Thoracic aorta (tissue), 2 donors: Measurements from ENCODE around the gene TAS1R3. TPM values are rescaled to one million over a fixed set of nuclear protein-coding genes. Genes with fewer than 3 reads are reported as not detected.

Experiments used
- ATAC-seq: fragments of 150-250 bp; one replicate; pipeline ENCODE4 v1.8.0; 2017; ENCODE audit warnings: low read depth; ENCODE audit not compliant: insufficient number of reproducible peaks, low FRiP score
- DNase-seq: peaks from one replicate; pipeline ENCODE4 v3.0.0-alpha.2; 2020; ENCODE audit warnings: low spot score
- H3K27ac ChIP-seq, 2 donors: fragments of 200-600 bp; sonication (generic); 1 replicate in 1 of 2; 2 replicates in 1 of 2; pipeline ENCODE4 v1.5.1; 2016; ENCODE audit warnings: mild to moderate bottlenecking in 2 of 2, moderate library complexity in 2 of 2
- H3K27me3 ChIP-seq: fragments of 200-600 bp; sonication (generic); replicated peaks from 2 replicates; pipeline ENCODE4 v1.6.0; 2016; ENCODE audit warnings: mild to moderate bottlenecking; ENCODE audit not compliant: insufficient read depth
- H3K36me3 ChIP-seq: fragments of 200-600 bp; sonication (generic); one replicate; pipeline ENCODE4 v1.5.1; 2016
- H3K4me1 ChIP-seq, 2 donors: fragments of 200-600 bp; sonication (generic); 1 replicate in 1 of 2; 2 replicates in 1 of 2; pipeline versions ENCODE4 v1.5.1 to v1.6.0; 2016; ENCODE audit warnings: low read depth in 2 of 2, mild to moderate bottlenecking in 1 of 2; ENCODE audit not compliant: control insufficient read depth in 1 of 2
- H3K4me3 ChIP-seq: fragments of 200-600 bp; sonication (generic); 2 replicates; pipeline ENCODE4 v1.5.1; 2016; ENCODE audit warnings: mild to moderate bottlenecking
- H3K9me3 ChIP-seq: fragments of 200-600 bp; sonication (generic); 2 replicates; pipeline ENCODE4 v1.5.1; 2016
- CTCF ChIP-seq: fragments of 200-600 bp; sonication (generic); IDR thresholded peaks from one replicate; pipeline ENCODE4 v1.5.1; 2019; ENCODE audit warnings: antibody characterized with exemption
- total RNA-seq, 2 donors: library from RNA; depleted of rRNA; stranded (reverse); fragments of >200 nt; gene quantifications; one replicate each; pipeline versions ENCODE4 v1.1.0 to v1.2.3, GENCODE V29; 2016

The TAS1R3 gene
- total RNA-seq, 2 donors from 2014 or later = 0.14 TPM; not detected in 1

- ATAC-seq (no peak), DNase-seq (no peak)
- H3K9me3 ChIP-seq = no peaks in the 10 kb centered on the region
- H3K27ac ChIP-seq = peak overlapping the region; percentile 22 to 99
- no peaks in the 10 kb centered on the region for H3K27me3 ChIP-seq
- TF ChIP-seq CTCF = no peak
- H3K4me1 ChIP-seq = peaks cover 24 to 60% of the 10 kb centered on the region in 2 donors
- H3K36me3 ChIP-seq = peaks cover 12% of the 10 kb centered on the region
- peak overlapping the region; percentile 87 for H3K4me3 ChIP-seq
Measured at GRCh38 chr1:1354271-1355247, 23.5 kb downstream of the TAS1R3 start.

- H3K4me3 ChIP-seq = peak overlapping the region; percentile 87
- H3K9me3 ChIP-seq = no peaks in the 10 kb centered on the region
- peak overlapping the region; percentile 22 to 99 for H3K27ac ChIP-seq
- H3K4me1 ChIP-seq = peaks cover 31 to 68% of the 10 kb centered on the region in 2 donors
- ATAC-seq (no peak), DNase-seq (no peak)
- H3K27me3 ChIP-seq = no peaks in the 10 kb centered on the region
- peaks cover 12% of the 10 kb centered on the region for H3K36me3 ChIP-seq
- TF ChIP-seq CTCF = no peak
Measured at GRCh38 chr1:1355416-1355815, 24.3 kb downstream of the TAS1R3 start.

- Histone ChIP-seq H3K4me1 (peaks cover 37 to 74% of the 10 kb centered on the region in 2 donors), H3K27ac (peak overlapping the region; percentile 97 to 99), H3K27me3 (no peaks in the 10 kb centered on the region), H3K4me3 (peak overlapping the region; percentile 87), H3K9me3 (no peaks in the 10 kb centered on the region), H3K36me3 (peaks cover 12% of the 10 kb centered on the region)
- ATAC-seq = no peak
- no peak for TF ChIP-seq CTCF
- DNase-seq = no peak
Measured at GRCh38 chr1:1356166-1356795, 25.2 kb downstream of the TAS1R3 start.

GRCh38 chr1:1356796-1357401 lies 25.8 kb downstream of the TAS1R3 start:
- H3K4me3 ChIP-seq = peak overlapping the region; percentile 87
- H3K27ac ChIP-seq = peak overlapping the region; percentile 97 to 99
- H3K27me3 ChIP-seq = no peaks in the 10 kb centered on the region
- ATAC-seq (no peak), DNase-seq (no peak)
- no peaks in the 10 kb centered on the region for H3K9me3 ChIP-seq
- H3K36me3 ChIP-seq = peaks cover 12% of the 10 kb centered on the region
- TF ChIP-seq CTCF = no peak
- peaks cover 32 to 74% of the 10 kb centered on the region in 2 donors for H3K4me1 ChIP-seq
